HuH-7 (cell line): Measurements from ENCODE around the gene EFL1.
"Not testable (repeated sequence)": the region's sequence is repeated elsewhere in the genome, so short reads cannot be mapped to it uniquely, and the experiment has no call there.

Experiments used
- DNase-seq: peaks from one replicate; pipeline ENCODE4 v3.0.0; 2011; ENCODE audit warnings: low spot score

EFL1 gene

DNA sequence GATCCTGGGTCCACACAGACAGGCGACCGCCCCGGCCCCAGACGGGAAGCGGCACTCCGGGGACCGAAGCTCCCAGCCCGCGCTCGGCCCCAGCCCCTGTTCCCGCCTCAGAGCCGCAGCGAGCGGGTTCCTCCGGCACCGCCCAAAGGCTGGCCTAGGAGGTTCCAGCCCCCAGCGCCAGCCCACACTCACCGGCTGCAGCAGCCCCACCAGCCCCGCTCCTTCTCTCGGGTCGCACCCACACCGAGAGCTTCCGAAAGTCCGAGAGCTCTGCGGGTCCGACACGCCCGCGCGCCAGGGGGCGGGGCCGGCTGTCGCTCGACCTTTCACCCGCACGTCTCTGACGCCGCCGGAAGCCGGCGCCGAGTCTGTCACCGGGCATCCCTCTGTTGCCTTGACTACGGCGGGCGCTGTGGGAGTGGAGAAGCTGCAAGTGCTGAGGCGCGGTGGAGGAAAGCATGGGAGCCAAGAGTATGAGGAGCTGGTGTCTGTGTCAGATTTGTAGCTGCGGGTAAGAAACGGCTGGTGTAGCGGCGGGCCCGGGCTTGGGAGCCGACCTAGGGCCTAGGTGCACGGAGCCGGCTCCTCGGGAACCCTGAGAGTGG, at the start of gene EFL1, which contains the start of gene SAXO2:
Gene EFL1 (minus strand): TSS at position 313 of the 605 bp plus-strand sequence. CDS start 956 bp downstream, outside the sequence.
Gene SAXO2 (plus strand): TSS at position 397 of the 605 bp plus-strand sequence. CDS start 62 bp downstream, at position 459.
- peak; percentile 76 for DNase-seq

- not testable (repeated sequence) for DNase-seq
Observed at GRCh38 chr15:82311321-82311720, 48.8 kb upstream of the EFL1 start.

GRCh38 chr15:82309802-82310201, 47.3 kb upstream of the EFL1 start:
- no peak for DNase-seq

DNA sequence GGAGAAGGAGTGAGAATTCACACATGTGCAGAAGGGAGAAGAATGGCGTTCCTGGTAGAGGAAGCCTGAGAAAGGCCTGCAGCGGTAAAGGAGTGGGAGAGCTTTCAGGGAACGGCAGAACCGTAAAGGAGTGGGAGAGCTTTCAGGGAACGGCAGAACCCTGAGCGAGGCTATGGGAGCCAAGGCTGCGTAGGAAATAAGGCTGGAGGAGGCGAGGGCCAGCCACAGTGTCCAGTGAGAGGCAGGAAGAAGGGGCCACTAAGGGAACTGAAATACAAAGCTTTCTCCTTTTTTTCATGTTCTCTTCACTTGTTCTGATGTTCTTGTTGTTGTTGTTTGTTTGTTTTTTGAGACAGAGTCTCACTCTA, 45.2 kb upstream of the EFL1 start:
- DNase-seq: no peak

GRCh38 chr15:82306791-82307713, 44.5 kb upstream of the EFL1 start:
- DNase-seq: no peak

GRCh38 chr15:82305621-82306048, 43.1 kb upstream of the EFL1 start:
- DNase-seq: no peak

DNA sequence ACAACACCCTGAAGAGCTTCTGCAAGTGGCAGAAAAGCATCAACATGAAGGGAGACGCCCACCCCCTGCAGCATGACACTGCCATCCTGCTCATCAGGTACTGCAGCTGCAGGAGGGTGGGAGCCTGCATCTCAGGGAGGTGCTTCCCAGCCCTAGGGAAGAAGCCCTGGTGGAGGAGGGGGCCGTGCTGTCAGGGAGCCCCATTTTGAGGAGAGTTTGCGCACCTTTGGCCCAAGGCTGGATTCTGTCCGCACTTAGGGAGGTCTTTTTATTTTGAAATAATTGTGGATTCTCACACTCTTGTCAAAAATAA, 42.2 kb upstream of the EFL1 start:
- no peak for DNase-seq

DNA sequence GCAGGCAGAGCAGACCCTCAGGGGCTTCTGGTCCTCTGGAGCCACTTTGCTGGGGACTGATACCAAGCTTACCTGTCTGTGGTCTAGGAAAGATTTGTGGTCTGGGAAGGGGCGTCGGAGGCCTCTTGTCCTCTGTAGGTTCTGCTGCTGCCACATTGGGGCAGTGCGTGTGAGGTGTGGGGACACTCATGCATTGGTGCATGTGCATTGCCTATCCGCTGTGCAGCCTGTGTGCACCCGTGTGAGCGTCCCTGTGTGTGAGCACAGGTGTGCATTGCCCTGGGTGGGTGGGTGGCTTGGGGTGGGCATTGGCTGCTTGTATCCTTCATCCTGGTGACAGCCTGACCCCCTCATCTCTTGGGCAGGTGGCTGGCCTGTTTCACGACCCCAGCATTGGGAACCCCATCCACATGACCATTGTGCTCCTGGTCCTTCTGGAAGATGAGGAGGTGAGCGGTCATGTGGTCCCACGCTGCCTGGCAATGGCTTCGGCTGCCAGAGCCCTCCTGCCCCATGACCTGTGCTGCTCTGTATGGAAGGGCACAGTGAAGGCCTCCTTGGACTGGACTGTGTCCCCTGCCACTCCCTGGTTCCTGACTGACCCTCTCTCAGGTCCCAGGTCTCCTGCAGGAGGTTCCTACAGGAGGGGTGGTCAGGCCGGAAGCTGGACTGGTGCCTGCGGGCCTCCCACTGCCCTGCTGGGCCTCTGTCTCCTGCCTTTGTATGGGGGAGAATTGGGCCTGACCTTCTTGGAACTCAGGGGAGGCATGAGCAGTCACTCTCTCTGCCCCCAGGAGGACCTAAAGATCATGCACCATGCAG, 41.6 kb upstream of the EFL1 start:
- DNase-seq: no peak

- no peak for DNase-seq
Observed at GRCh38 chr15:82301296-82302016, 38.9 kb upstream of the EFL1 start.

GRCh38 chr15:82300883-82301282, 38.3 kb upstream of the EFL1 start:
- no peak for DNase-seq

GRCh38 chr15:82300326-82300725, 37.8 kb upstream of the EFL1 start:
- DNase-seq: not testable (repeated sequence)

DNA sequence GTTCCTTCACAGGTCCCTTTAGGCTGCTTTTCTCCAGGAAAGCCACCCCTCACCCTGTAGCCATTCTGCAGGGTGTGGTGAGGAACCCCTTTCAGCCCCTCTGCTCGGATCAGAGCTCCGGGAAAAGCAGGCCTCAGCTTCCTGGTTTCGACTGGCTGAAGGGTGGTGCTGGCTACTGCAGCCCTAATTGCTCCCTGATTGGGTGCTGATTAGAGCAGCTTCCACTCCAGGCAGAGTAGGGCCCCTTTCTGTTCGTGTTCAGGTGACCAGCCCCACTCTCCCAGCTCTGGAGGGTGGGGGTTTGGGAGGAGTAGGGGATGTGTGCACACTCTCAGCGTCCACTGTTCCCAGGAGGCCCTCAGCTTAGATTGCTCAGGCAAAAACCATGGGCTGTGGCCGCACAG, 37.0 kb upstream of the EFL1 start:
- DNase-seq: not testable (repeated sequence)

DNA sequence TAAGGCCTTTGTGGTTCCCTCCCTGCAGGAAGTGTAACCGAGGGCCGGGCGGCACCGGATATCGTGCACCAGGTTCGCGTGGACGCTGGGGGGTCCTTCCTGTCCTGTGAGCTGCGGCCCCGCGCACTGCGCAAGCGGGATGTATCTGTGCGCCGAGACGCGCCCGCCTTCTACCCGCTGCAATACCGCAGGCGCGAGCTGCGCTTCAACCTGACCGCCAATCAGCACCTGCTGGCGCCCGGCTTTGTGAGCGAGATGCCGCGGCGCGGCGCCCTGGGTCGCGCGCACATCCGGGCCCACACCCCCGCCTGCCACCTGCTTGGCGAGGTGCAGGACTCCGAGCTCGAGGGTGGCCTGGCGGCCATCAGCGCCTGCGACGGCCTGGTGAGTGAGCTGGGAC, 36.0 kb upstream of the EFL1 start:
- DNase-seq: no peak

DNA sequence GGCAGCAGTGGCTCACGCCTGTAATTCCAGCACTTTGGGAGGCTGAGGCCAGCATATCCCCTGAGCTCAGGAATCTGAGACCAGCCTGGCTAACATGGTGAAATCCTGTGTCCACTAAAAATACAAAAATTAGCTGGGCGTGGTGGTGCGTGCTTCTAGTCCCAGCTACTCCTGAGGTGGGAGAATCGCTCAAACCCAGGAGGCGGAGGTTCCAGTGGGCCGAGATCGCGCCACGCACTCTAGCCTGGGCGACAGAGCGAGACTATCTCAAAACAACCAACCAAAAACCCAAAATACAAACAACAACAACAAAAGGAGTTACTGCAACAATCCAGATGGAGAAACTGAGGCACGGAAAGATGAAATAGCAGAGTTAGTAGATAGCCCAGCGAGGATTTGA, 35.5 kb upstream of the EFL1 start:
- no peak for DNase-seq

DNA sequence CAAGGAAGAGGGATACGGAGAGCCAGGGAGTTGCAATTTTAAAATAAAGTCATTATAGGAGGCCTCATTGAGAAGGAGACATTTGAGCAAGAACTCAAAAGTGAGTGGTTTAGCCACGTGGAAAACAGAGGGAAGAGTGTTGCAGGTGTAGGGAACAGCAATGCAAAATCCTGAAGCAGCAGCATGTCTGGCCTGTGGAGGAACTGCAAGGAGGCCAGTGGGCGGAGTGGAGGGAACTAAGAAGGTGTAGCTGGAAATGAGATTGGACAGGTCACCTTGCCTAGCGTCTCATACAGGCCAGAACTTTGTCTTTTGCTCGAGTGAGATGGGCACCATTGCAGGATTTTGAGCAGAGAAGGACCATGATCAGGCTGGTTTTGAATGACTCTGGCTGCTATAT, 35.0 kb upstream of the EFL1 start:
- DNase-seq: no peak

GRCh38 chr15:82294061-82294690, 31.6 kb upstream of the EFL1 start:
- no peak for DNase-seq

- no peak for DNase-seq
Observed at GRCh38 chr15:82292271-82292670, 29.7 kb upstream of the EFL1 start.

DNA sequence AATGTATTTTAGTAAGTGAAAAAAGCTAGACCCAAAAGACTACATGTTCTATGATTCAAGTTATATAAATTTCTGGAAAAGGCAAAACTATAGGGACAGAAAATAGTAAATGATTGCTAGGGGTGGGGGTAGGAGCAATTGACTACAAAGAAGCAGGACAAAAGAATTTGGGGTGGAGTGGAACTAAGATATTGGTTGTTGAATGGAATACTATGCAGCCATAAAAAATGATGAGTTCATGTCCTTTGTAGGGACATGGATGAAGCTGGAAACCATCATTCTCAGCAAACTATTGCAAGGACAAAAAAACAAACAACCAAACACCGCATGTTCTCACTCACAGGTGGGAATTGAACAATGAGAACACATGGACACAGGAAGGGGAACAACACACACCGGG, 25.7 kb upstream of the EFL1 start:
- DNase-seq: not testable (repeated sequence)

DNA sequence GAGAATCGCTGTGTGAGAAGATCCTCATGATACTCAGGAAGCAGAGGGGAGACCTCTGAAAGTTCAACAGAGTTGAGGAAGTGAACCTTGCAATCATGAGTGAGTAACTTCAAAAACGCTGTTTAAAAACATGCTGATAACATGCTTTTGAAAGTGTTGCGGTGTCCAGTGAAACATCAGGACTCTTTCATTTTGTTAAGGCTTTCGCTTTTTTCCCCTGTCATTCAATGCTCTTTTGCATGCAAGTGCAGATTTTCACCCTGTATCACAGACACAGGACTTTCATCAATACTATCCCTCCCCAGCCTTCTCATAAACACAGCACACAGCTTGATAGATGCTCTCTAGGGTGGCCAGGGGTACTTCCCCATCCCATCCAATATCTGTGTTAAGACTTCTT, 23.9 kb upstream of the EFL1 start:
- DNase-seq: not testable (repeated sequence)

DNA sequence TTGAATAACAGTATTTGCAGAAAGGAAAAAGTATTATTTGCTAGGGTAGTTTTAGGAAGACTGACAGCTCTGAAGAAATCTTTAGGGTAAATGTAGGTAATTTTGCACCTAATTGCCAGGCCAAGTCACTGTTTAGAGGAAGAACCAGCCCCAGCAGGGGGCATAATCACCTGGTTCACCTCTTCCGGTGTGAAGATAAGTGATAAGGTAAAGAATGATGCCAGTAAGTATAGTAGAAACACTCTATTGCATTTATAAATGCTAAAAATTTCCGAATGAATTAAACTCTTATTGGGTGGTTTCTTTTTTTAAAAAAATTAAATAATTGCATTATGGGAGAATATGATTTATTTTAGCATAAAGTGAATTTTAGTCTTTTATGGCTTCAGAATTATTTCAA, 21.8 kb upstream of the EFL1 start:
- DNase-seq: not testable (repeated sequence)

DNA sequence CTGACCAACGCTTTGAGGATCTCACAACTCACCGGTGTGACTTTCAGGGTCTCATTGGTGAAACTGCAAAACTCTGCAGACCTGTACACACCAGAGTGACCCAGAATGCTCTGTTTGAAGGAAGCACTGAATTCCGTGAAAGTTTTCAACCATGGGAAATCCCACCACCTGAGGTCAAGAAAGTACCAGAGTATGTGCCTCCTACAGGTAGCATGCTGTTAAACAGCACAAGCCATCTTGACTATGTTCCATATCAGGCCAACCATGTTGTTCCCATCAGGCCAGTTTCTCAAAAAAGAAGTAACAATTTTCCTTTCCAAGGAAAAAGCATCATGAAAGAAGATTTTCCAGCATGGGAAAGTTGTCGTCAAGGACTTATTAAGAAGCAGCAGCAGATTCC, 19.9 kb upstream of the EFL1 start:
- not testable (repeated sequence) for DNase-seq
